Measurements from ENCODE around the gene DMRT1.

DNA sequence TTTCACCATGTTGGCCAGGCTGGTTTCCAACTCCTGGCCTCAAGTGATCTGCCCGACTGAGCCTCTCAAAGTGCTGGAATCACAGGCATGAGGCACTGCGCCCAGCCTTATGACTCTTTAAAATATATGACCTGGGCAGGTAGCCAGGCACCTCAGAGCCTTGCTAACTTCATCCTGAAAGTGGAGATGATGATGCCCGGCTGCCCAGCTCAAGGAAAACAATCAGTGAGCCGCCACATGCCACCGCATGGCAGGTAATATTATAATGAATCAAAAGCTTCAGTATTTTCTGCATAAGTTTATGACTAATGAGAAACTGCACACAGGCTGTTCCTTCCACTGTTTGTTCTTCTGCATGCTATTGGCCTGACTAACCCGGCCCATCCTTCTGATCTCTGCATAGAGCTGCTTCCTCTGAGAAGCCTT, 30.4 kb upstream of the DMRT1 start:
- TF ChIP-seq, protein P1, sequence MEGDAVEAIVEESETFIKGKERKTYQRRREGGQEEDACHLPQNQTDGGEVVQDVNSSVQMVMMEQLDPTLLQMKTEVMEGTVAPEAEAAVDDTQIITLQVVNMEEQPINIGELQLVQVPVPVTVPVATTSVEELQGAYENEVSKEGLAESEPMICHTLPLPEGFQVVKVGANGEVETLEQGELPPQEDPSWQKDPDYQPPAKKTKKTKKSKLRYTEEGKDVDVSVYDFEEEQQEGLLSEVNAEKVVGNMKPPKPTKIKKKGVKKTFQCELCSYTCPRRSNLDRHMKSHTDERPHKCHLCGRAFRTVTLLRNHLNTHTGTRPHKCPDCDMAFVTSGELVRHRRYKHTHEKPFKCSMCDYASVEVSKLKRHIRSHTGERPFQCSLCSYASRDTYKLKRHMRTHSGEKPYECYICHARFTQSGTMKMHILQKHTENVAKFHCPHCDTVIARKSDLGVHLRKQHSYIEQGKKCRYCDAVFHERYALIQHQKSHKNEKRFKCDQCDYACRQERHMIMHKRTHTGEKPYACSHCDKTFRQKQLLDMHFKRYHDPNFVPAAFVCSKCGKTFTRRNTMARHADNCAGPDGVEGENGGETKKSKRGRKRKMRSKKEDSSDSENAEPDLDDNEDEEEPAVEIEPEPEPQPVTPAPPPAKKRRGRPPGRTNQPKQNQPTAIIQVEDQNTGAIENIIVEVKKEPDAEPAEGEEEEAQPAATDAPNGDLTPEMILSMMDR (conservative IDR thresholded peaks at IDR 0.05) = no peak
- TF ChIP-seq ZFX (IDR thresholded peaks at IDR 0.05) = no peak
